Endodermal cell (in vitro differentiated cells): ENCODE data around the gene GGTLC1. TPM values are rescaled to one million over a fixed set of nuclear protein-coding genes. Genes with fewer than 3 reads are reported as not detected.
A peak's percentile ranks its signal among the peaks of the same experiment; 100 is the strongest.

Source experiments
- DNase-seq: peaks from one replicate; pipeline ENCODE4 v3.0.0-alpha.2; 2017
- H3K27ac ChIP-seq: 2 replicates; pipeline ENCODE4 v1.5.1; 2013; ENCODE audit warnings: mild to moderate bottlenecking, low read depth, low read length, moderate library complexity
- H3K27me3 ChIP-seq: 2 replicates; pipeline ENCODE4 v1.6.1; 2013; ENCODE audit warnings: mild to moderate bottlenecking, low read length, moderate library complexity; ENCODE audit not compliant: insufficient read depth, control insufficient read depth, poor library complexity, severe bottlenecking
- H3K36me3 ChIP-seq: 2 replicates; pipeline ENCODE4 v1.7.0; 2013; ENCODE audit warnings: mild to moderate bottlenecking, low read length, moderate library complexity; ENCODE audit not compliant: control insufficient read depth, insufficient read depth
- H3K4me1 ChIP-seq: one replicate; pipeline ENCODE4 v1.7.0; 2013; ENCODE audit warnings: low read length; ENCODE audit not compliant: control insufficient read depth, insufficient read depth
- H3K4me3 ChIP-seq: 2 replicates; pipeline ENCODE4 v1.5.1; 2013; ENCODE audit warnings: mild to moderate bottlenecking, low read length, moderate library complexity
- H3K9ac ChIP-seq: 2 replicates; pipeline ENCODE4 v1.6.1; 2013; ENCODE audit warnings: mild to moderate bottlenecking, low read length, moderate library complexity; ENCODE audit not compliant: poor library complexity, severe bottlenecking; ENCODE audit errors: extremely low read depth
- H3K9me3 ChIP-seq: 2 replicates; pipeline ENCODE4 v1.6.1; 2013; ENCODE audit warnings: mild to moderate bottlenecking, low read length, moderate library complexity; ENCODE audit not compliant: control insufficient read depth
- H3K27ac Mint-ChIP-seq: 2 replicates; pipeline ENCODE4 v1.8.0; 2020; ENCODE audit warnings: mixed read lengths
- H3K27me3 Mint-ChIP-seq: 2 replicates; pipeline ENCODE4 v1.8.0; 2021; ENCODE audit warnings: mild to moderate bottlenecking, mixed read lengths; ENCODE audit not compliant: insufficient read depth
- H3K36me3 Mint-ChIP-seq: 2 replicates; pipeline ENCODE4 v1.8.0; 2020; ENCODE audit warnings: low read depth, mixed read lengths
- H3K4me1 Mint-ChIP-seq: 2 replicates; pipeline ENCODE4 v1.8.0; 2020; ENCODE audit warnings: mixed read lengths
- H3K4me3 Mint-ChIP-seq: 2 replicates; pipeline ENCODE4 v1.8.0; 2020; ENCODE audit warnings: mild to moderate bottlenecking, moderate library complexity, mixed read lengths
- H3K9me3 Mint-ChIP-seq: 2 replicates; pipeline ENCODE4 v1.8.0; 2020; ENCODE audit warnings: mild to moderate bottlenecking, mixed read lengths
- WGBS, 2 experiments: methylation state at CpG; one replicate each; pipeline versions ENCODE4 v1.1.5 to v1.1.7; 2013; ENCODE audit warnings: missing lambda C conversion rate in 2 of 2, mixed read lengths in 1 of 2; ENCODE audit not compliant: insufficient coverage in 1 of 2, insufficient read length in 1 of 2; 5-methylcytosine and 5-hydroxymethylcytosine counted together
- long read RNA-seq, 4 experiments: library from polyadenylated mRNA in 2 of 4; library from RNA in 1 of 4; library from capped mRNA in 1 of 4; stranded (forward) in 3 of 4; unstranded in 1 of 4; transcript quantifications; one replicate each; pipeline ENCODE4 v2.0.0, GENCODE V29; 2020 to 2021; ENCODE audit warnings: inconsistent platforms in 1 of 4
- polyA plus RNA-seq, 2 experiments: library from polyadenylated mRNA; stranded (reverse); fragments of 50-300 nt; gene quantifications; one replicate each; pipeline ENCODE4 v1.2.3, GENCODE V29; 2013
- total RNA-seq, 2 donors: library from RNA; stranded (reverse); fragmentation: NEBNext Ultra II Directional in 1 of 2; extraction: Animal tissue kit (Norgen Biotek cat#: 25700) in 1 of 2; gene quantifications; 2 replicates in 1 of 2; 3 replicates in 1 of 2; pipeline ENCODE4 v1.2.1, GENCODE V29; 2021
- TF ChIP-seq, protein P1 (sequence below): fragments of 200-600 bp; sonication (generic); conservative IDR thresholded peaks from 2 replicates; pipeline ENCODE4 v1.5.0; 2021; ENCODE audit warnings: antibody characterized with exemption, mild to moderate bottlenecking

The GGTLC1 gene
- not detected for total RNA-seq
- not detected for polyA plus RNA-seq (2013, experiment 1 of 2)
- not detected for polyA plus RNA-seq (2013, experiment 2 of 2)
- long read RNA-seq, experiment 1 = 0 reads
- long read RNA-seq, experiment 2 = 0 reads
- long read RNA-seq, experiment 3 = 0 reads
- long read RNA-seq, experiment 4 = 0 reads

DNA sequence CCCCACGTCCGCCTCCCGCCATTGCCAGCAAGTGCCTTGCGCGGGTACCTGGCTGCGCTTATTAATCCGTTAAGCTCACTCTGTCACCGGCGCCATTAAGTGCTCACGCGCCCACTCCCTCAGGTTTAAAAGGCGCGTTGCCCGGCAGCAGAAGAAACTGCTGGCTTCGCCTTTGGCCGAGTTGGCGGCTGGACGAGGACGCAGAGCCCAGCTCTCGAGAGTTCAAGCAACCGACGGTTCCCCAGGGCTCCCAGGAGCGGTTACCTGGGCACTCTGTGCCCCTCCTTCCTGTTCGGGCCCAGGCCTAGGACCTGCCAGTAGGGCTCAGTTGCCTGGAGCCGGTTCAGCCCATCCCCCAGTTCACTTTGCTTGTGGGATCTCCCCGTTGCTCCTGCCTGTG, at the start of gene GGTLC1:
Gene GGTLC1, minus strand, starts transcription at position 219 of the 400 bp plus-strand sequence. CDS start 2,168 bp downstream, outside the sequence.
- Histone ChIP-seq H3K9me3 (no peaks in the 10 kb centered on the region), H3K4me1 (no peaks in the 10 kb centered on the region), H3K27me3 (no peaks in the 10 kb centered on the region), H3K36me3 (no peaks in the 10 kb centered on the region), H3K27ac (no peak within 1 kb of the TSS), H3K4me3 (no peak within 1 kb of the TSS), H3K9ac (no peak within 1 kb of the TSS)
- DNase-seq = peak; percentile 13
- no peaks in the 10 kb centered on the region for H3K4me1 Mint-ChIP-seq
- no peaks in the 10 kb centered on the region for H3K27me3 Mint-ChIP-seq
- 89 to 93% methylated on average over 22 to 23 of the region's 26 CpGs for WGBS, 2 experiments
- TF ChIP-seq, protein P1, sequence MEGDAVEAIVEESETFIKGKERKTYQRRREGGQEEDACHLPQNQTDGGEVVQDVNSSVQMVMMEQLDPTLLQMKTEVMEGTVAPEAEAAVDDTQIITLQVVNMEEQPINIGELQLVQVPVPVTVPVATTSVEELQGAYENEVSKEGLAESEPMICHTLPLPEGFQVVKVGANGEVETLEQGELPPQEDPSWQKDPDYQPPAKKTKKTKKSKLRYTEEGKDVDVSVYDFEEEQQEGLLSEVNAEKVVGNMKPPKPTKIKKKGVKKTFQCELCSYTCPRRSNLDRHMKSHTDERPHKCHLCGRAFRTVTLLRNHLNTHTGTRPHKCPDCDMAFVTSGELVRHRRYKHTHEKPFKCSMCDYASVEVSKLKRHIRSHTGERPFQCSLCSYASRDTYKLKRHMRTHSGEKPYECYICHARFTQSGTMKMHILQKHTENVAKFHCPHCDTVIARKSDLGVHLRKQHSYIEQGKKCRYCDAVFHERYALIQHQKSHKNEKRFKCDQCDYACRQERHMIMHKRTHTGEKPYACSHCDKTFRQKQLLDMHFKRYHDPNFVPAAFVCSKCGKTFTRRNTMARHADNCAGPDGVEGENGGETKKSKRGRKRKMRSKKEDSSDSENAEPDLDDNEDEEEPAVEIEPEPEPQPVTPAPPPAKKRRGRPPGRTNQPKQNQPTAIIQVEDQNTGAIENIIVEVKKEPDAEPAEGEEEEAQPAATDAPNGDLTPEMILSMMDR = no peak
- no peaks in the 10 kb centered on the region for H3K36me3 Mint-ChIP-seq
- H3K4me3 Mint-ChIP-seq = no peak within 1 kb of the TSS
- H3K27ac Mint-ChIP-seq = no peak within 1 kb of the TSS
- no peaks in the 10 kb centered on the region for H3K9me3 Mint-ChIP-seq

DNA sequence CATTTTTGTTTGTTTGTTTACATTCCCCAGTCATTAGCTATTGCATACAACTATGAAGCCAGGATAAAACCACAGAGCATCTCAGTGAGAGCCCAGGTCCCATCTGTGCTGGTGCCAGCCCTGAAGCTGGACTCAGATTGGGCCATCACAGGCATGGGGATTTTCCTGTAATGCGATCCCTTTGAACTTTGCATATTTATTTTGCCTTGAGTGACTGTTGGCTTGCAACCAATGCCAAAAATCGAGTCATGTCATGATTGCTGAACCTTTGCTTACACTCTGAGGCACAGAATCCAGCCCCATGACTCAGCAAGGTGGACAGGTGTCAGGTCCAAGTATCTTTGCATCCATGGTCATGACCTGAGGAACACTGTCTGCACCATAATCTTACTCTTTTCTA, 46.2 kb upstream of the GGTLC1 start:
- DNase-seq = no peak
- WGBS, 2 experiments = 91 to 93% methylated on average over 2 of the region's 2 CpGs
- Mint-ChIP-seq H3K9me3 (no peaks in the 10 kb centered on the region), H3K36me3 (no peaks in the 10 kb centered on the region), H3K27me3 (peaks cover 2% of the 10 kb centered on the region), H3K4me1 (no peaks in the 10 kb centered on the region), H3K4me3 (no peak overlapping the region), H3K27ac (no peak overlapping the region)
- H3K27ac ChIP-seq = no peak overlapping the region
- H3K9ac ChIP-seq = no peak overlapping the region
- TF ChIP-seq, protein P1 = no peak
- no peaks in the 10 kb centered on the region for H3K4me1 ChIP-seq
- no peaks in the 10 kb centered on the region for H3K27me3 ChIP-seq
- no peaks in the 10 kb centered on the region for H3K36me3 ChIP-seq
- no peak overlapping the region for H3K4me3 ChIP-seq
- H3K9me3 ChIP-seq = no peaks in the 10 kb centered on the region

DNA sequence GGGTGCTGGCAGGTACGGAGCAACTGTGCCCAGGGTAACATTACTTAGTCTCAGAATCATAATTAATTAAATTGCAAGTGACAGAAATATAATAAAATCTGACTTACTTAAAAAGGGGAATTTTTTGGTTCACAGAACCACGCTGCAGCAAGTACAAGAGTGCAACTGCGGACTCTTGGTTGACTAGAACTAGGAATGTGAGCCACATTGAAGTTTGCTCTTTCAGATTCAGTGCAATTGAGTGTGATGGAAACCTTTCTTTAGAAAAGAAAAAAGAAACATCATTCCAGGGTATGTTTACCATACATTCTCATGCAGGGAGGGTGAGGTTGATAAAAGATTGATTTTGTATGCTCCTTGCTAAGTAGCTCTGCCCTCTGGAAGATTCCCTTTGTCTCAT, 45.0 kb upstream of the GGTLC1 start:
- Histone ChIP-seq H3K9me3 (no peaks in the 10 kb centered on the region), H3K9ac (no peak overlapping the region), H3K4me1 (no peaks in the 10 kb centered on the region), H3K27ac (no peak overlapping the region), H3K27me3 (no peaks in the 10 kb centered on the region), H3K36me3 (no peaks in the 10 kb centered on the region), H3K4me3 (no peak overlapping the region)
- Mint-ChIP-seq H3K27me3 (peaks cover 2% of the 10 kb centered on the region), H3K36me3 (no peaks in the 10 kb centered on the region), H3K4me1 (no peaks in the 10 kb centered on the region), H3K9me3 (no peaks in the 10 kb centered on the region), H3K27ac (no peak overlapping the region), H3K4me3 (no peak overlapping the region)
- no peak for DNase-seq
- WGBS, 2 experiments = 85 to 95% methylated on average over 2 to 3 of the region's 3 CpGs
- TF ChIP-seq, protein P1 = no peak
